HG02588 (cell line): ENCODE results near the gene VWA5B1.
"Not testable (repeated sequence)": the region's sequence is repeated elsewhere in the genome, so short reads cannot be mapped to it uniquely, and the experiment has no call there.

Source experiments
- ATAC-seq: cut with Tn5 transposase; IDR thresholded peaks from one replicate; pipeline ENCODE4 v1.9.1; 2021; ENCODE audit warnings: mild to moderate bottlenecking, moderate library complexity; ENCODE audit not compliant: unreplicated experiment

Gene VWA5B1

GRCh38 chr1:20290624-20291597 lies at the start of gene VWA5B1:
TSS of gene VWA5B1 (plus strand) at chr1:20290875. CDS start at chr1:20310602, 19,727 bp downstream.
- ATAC-seq, result no peak

- ATAC-seq, result no peak
These were observed 47.7 kb upstream of the VWA5B1 start for GRCh38 chr1:20242890-20243479.

GRCh38 chr1:20248971-20249612 lies 41.6 kb upstream of the VWA5B1 start:
- no peak for ATAC-seq

GRCh38 chr1:20250340-20250989 lies 40.2 kb upstream of the VWA5B1 start:
- ATAC-seq, result no peak

GRCh38 chr1:20252587-20252986 lies 38.1 kb upstream of the VWA5B1 start:
- no peak for ATAC-seq

- no peak for ATAC-seq
These were observed 35.0 kb upstream of the VWA5B1 start for GRCh38 chr1:20255666-20256065.

GRCh38 chr1:20259646-20260045 lies 31.0 kb upstream of the VWA5B1 start:
- no peak for ATAC-seq

- no peak for ATAC-seq
These were observed 29.6 kb upstream of the VWA5B1 start for GRCh38 chr1:20261095-20261494.

- ATAC-seq, result no peak
These were observed 27.7 kb upstream of the VWA5B1 start for GRCh38 chr1:20262810-20263534.

- ATAC-seq, result no peak
These were observed 25.4 kb upstream of the VWA5B1 start for GRCh38 chr1:20265250-20265649.

GRCh38 chr1:20266141-20266540 lies 24.5 kb upstream of the VWA5B1 start:
- no peak for ATAC-seq

- no peak for ATAC-seq
These were observed 24.0 kb upstream of the VWA5B1 start for GRCh38 chr1:20266642-20267041.

GRCh38 chr1:20271498-20272400 lies 18.9 kb upstream of the VWA5B1 start:
- ATAC-seq, result no peak

- ATAC-seq, result not testable (repeated sequence)
These were observed 17.0 kb upstream of the VWA5B1 start for GRCh38 chr1:20273716-20274115.

GRCh38 chr1:20275319-20275925 lies 15.3 kb upstream of the VWA5B1 start:
- no peak for ATAC-seq

GRCh38 chr1:20276485-20277159 lies 14.1 kb upstream of the VWA5B1 start:
- no peak for ATAC-seq

GRCh38 chr1:20278692-20279130 lies 12.0 kb upstream of the VWA5B1 start:
- ATAC-seq, result no peak

GRCh38 chr1:20279509-20279908 lies 11.2 kb upstream of the VWA5B1 start:
- no peak for ATAC-seq
